ENCODE results near the gene HS3ST3A1. TPM values are rescaled to one million over a fixed set of nuclear protein-coding genes. Genes with fewer than 3 reads are reported as not detected.

The HS3ST3A1 gene
- total and polyA plus RNA-seq, 2 of the 4 experiments (the other 2 are of a cell fraction) = 8.8 to 9.0 TPM

DNA sequence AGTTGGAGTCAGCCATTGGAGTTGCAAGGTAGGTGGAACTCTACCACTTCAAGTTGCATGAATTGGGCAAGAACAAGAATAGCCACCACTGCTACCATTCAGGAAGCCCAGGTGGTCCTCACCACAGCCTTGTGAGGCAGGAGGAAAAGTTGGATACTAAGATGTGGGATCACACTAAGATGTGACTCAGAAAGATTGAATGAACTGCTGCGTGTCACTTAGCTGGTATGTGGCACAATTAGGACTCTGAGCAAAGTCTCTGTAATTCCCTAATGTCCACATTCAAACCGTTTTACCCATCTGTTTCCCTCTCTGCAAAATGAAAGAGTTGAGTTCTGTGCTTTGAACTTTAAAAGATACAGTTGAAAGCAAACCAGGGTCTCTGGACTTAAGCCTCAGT lies 44.7 kb upstream of the HS3ST3A1 start:
- H4K5ac ChIP-seq (ENCODE audit: low read depth, low read length) = peak overlapping the region; percentile 36; the same call in 1 of the 2 replicates
- intact Hi-C loops (cut with micrococcal nuclease) (no loop called here), dilution Hi-C loops (cut with HindIII; ENCODE audit: low sequenced_read_pairs, unreplicated experiment) (no loop called here), in situ Hi-C loops (cut with MboI; ENCODE audit: low sequenced_read_pairs) (no loop called here)
- no TSS peak for BruUV-seq (replicated peaks)
- DNase-seq = peak; percentile 28
- peak overlapping the region; percentile 54 for H2BK5ac ChIP-seq (ENCODE audit: low read depth, low read length, poor library complexity, severe bottlenecking)
- no peaks in the 10 kb centered on the region for H3K79me1 ChIP-seq (ENCODE audit: low read depth in 1 of 2, low read length in 2 of 2)
- H3K18ac ChIP-seq (ENCODE audit: low read depth, low read length) = peak overlapping the region; percentile 54; the same call in 1 of the 2 replicates
- H3K9ac ChIP-seq (ENCODE audit: low read depth, low read length) = no peak overlapping the region
- H2BK120ac ChIP-seq (ENCODE audit: low read depth, low read length) = peak overlapping the region; percentile 29; the same call in 1 of the 2 replicates
- H3K23ac ChIP-seq (ENCODE audit: low read depth, low read length) = 0 out of 2 replicates have a peak overlapping the region, but pooled peaks have one; percentile 12
- no peak overlapping the region for H2BK15ac ChIP-seq (ENCODE audit: low read depth, low read length)
- no peaks in the 10 kb centered on the region for H3K9me3 ChIP-seq (ENCODE audit: control insufficient read depth, insufficient read depth, low read length)
- no peak overlapping the region for H3K4me3 ChIP-seq (ENCODE audit: insufficient read depth, low read depth, low read length)
- TF ChIP-seq MAFK (IDR thresholded peaks at IDR 0.05; ENCODE audit: low read depth, low read length) (no peak), CHD1 (IDR thresholded peaks at IDR 0.05; ENCODE audit: low read depth, low read length) (no peak), RAD21 (IDR thresholded peaks at IDR 0.05; ENCODE audit: low read length) (no peak), NFE2L2 (IDR thresholded peaks at IDR 0.05; ENCODE audit: low read depth, low read length) (no peak), RCOR1 (IDR thresholded peaks at IDR 0.05; ENCODE audit: insufficient replicate concordance, low read length) (no peak), RFX5 (IDR thresholded peaks at IDR 0.05; ENCODE audit: low read depth, low read length) (no peak), POLR2A (IDR thresholded peaks at IDR 0.05; ENCODE audit: low read depth, low read length) (no peak), FOS (IDR thresholded peaks at IDR 0.05; ENCODE audit: low read depth, low read length) (no peak), BHLHE40 (IDR thresholded peaks at IDR 0.05; ENCODE audit: low read depth, low read length) (no peak), MXI1 (IDR thresholded peaks at IDR 0.05; ENCODE audit: borderline replicate concordance, low read depth, low read length) (no peak), SMC3 (IDR thresholded peaks at IDR 0.05; ENCODE audit: low read depth, low read length) (no peak)
- TF ChIP-seq, protein P1, sequence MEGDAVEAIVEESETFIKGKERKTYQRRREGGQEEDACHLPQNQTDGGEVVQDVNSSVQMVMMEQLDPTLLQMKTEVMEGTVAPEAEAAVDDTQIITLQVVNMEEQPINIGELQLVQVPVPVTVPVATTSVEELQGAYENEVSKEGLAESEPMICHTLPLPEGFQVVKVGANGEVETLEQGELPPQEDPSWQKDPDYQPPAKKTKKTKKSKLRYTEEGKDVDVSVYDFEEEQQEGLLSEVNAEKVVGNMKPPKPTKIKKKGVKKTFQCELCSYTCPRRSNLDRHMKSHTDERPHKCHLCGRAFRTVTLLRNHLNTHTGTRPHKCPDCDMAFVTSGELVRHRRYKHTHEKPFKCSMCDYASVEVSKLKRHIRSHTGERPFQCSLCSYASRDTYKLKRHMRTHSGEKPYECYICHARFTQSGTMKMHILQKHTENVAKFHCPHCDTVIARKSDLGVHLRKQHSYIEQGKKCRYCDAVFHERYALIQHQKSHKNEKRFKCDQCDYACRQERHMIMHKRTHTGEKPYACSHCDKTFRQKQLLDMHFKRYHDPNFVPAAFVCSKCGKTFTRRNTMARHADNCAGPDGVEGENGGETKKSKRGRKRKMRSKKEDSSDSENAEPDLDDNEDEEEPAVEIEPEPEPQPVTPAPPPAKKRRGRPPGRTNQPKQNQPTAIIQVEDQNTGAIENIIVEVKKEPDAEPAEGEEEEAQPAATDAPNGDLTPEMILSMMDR (conservative IDR thresholded peaks at IDR 0.05; ENCODE audit: low read depth, low read length) = no peak
- TF ChIP-seq, protein P2, sequence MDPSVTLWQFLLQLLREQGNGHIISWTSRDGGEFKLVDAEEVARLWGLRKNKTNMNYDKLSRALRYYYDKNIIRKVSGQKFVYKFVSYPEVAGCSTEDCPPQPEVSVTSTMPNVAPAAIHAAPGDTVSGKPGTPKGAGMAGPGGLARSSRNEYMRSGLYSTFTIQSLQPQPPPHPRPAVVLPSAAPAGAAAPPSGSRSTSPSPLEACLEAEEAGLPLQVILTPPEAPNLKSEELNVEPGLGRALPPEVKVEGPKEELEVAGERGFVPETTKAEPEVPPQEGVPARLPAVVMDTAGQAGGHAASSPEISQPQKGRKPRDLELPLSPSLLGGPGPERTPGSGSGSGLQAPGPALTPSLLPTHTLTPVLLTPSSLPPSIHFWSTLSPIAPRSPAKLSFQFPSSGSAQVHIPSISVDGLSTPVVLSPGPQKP (IDR thresholded peaks at IDR 0.05; ENCODE audit: borderline replicate concordance, low read depth, low read length) = no peak
- H3K4me2 ChIP-seq (ENCODE audit: low read depth, low read length) = peak overlapping the region; percentile 5; the same call in 1 of the 2 replicates
- peak; percentile 50 for ATAC-seq (ENCODE audit: low read depth)
- ChIA-PET POLR2A (ENCODE audit: unreplicated experiment) (no interaction called here), CTCF (interaction anchor here (0.6 kb wide), 1 partner anchor 391 kb away, joined by 3 read pairs; no protein-coding TSS in a partner anchor)
- peak overlapping the region; percentile 6; the same call in 1 of the 2 replicates for H2BK20ac ChIP-seq (ENCODE audit: low read depth, low read length)
- H3K27me3 ChIP-seq (ENCODE audit: control insufficient read depth, insufficient read depth, low read length) = no peaks in the 10 kb centered on the region
- peak overlapping the region; percentile 40; the same call in 1 of the 2 replicates for H2AK5ac ChIP-seq (ENCODE audit: low read depth, low read length)
- H3K14ac ChIP-seq (replicated peaks; ENCODE audit: low read depth, low read length) = peak overlapping the region; percentile 40
- H3K56ac ChIP-seq (ENCODE audit: extremely low read depth, insufficient read depth, low read length) = no peak overlapping the region
- peaks cover 7% of the 10 kb centered on the region for H3K9me1 ChIP-seq (ENCODE audit: insufficient read depth, low read length)
- H2AFZ ChIP-seq (replicated peaks; ENCODE audit: low read length, poor library complexity) = peak overlapping the region; percentile 45
- H3K4me1 ChIP-seq (ENCODE audit: control insufficient read depth, insufficient read depth, low read length) = peaks cover 16% of the 10 kb centered on the region
- peak overlapping the region in 1 of 2 experiments; percentile 29; a peak in 1 of 4 replicates for H4K8ac ChIP-seq (ENCODE audit: low read depth in 2 of 2, low read length in 2 of 2)
- H2AK9ac ChIP-seq (replicated peaks; ENCODE audit: low read depth, low read length, poor library complexity) = peak overlapping the region; percentile 26
- H3K36me3 ChIP-seq (ENCODE audit: control insufficient read depth, insufficient read depth, low read length) = no peaks in the 10 kb centered on the region
- no peak overlapping the region for H3K27ac ChIP-seq (ENCODE audit: insufficient read depth, low read length)
- WGBS, 2 experiments (ENCODE audit: extremely low coverage in 2 of 2, insufficient read length in 1 of 2) = no CpG with 5 or more reads among the region's 2 CpGs
- H3K4ac ChIP-seq (ENCODE audit: low read depth, low read length) = peak overlapping the region; percentile 47; the same call in 1 of the 2 replicates
- H4K20me1 ChIP-seq (ENCODE audit: insufficient read depth, low read length) = no peaks in the 10 kb centered on the region
- no peak overlapping the region for H4K91ac ChIP-seq (ENCODE audit: insufficient read depth, low read depth, low read length)
